HG03095 (cell line): Measurements from ENCODE around the gene VSIG2.

Experiments used
- ATAC-seq: cut with Tn5 transposase; IDR thresholded peaks from one replicate; pipeline ENCODE4 v1.9.1; 2021; ENCODE audit warnings: moderate library complexity; ENCODE audit not compliant: unreplicated experiment

Gene VSIG2

GRCh38 chr11:124763156-124763947, 11.3 kb upstream of the VSIG2 start:
- no peak for ATAC-seq

GRCh38 chr11:124762624-124763155, 10.6 kb upstream of the VSIG2 start:
- peak; percentile 13 for ATAC-seq

GRCh38 chr11:124762105-124762623, 10.1 kb upstream of the VSIG2 start, which contains the start of gene ESAM:
ESAM (minus strand) TSS chr11:124762290; CDS start chr11:124762154, 136 bp downstream.
- ATAC-seq = peak; percentile 52

- peak; percentile 2 for ATAC-seq
Measured at GRCh38 chr11:124761301-124762104, 9.4 kb upstream of the VSIG2 start.

- ATAC-seq = no peak
Measured at GRCh38 chr11:124760806-124761205, 8.8 kb upstream of the VSIG2 start.

GRCh38 chr11:124760205-124760652, 8.2 kb upstream of the VSIG2 start:
- ATAC-seq = peak; percentile 26

- no peak for ATAC-seq
Measured at GRCh38 chr11:124759266-124760204, 7.5 kb upstream of the VSIG2 start.

GRCh38 chr11:124758355-124759265, 6.6 kb upstream of the VSIG2 start:
- peak; percentile 49 for ATAC-seq

GRCh38 chr11:124757320-124757719, 5.3 kb upstream of the VSIG2 start:
- no peak for ATAC-seq

GRCh38 chr11:124756753-124757227, 4.7 kb upstream of the VSIG2 start:
- ATAC-seq = no peak

GRCh38 chr11:124756033-124756752, 4.1 kb upstream of the VSIG2 start:
- ATAC-seq = no peak

GRCh38 chr11:124754710-124755109, 2.7 kb upstream of the VSIG2 start:
- no peak for ATAC-seq

GRCh38 chr11:124754309-124754708, 2.3 kb upstream of the VSIG2 start:
- no peak for ATAC-seq

- ATAC-seq = no peak
Measured at GRCh38 chr11:124753624-124754023, 1.6 kb upstream of the VSIG2 start.

GRCh38 chr11:124753205-124753604, 1.1 kb upstream of the VSIG2 start:
- no peak for ATAC-seq

GRCh38 chr11:124752471-124753102, 532 bp upstream of the VSIG2 start:
- no peak for ATAC-seq

GRCh38 chr11:124751391-124751740, 689 bp downstream of the VSIG2 start:
- ATAC-seq = no peak

GRCh38 chr11:124749912-124750311, 2.1 kb downstream of the VSIG2 start:
- ATAC-seq = no peak
